ENCODE data around the gene RHBDF2.

DNA sequence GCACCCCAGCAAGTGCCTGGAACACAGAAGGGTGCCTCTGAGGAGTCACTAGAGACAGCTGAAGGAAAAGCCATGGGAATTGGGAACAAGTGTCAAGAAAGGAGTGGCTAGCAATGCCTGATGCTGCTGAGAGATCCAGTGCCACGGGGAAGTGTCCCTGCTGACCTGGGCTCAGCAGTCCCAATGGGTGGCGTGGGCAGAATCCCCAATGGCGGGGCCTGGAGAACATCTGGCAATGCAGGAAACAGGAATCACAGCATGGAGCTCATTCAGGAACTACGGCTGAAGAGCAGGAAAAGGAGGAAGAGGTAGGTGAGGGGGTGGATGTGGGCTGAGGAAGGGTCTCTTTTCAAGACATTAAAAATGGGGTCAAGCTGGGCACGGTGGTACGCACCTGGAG lies 78.4 kb downstream of the RHBDF2 start:
- TF ChIP-seq, protein P1, sequence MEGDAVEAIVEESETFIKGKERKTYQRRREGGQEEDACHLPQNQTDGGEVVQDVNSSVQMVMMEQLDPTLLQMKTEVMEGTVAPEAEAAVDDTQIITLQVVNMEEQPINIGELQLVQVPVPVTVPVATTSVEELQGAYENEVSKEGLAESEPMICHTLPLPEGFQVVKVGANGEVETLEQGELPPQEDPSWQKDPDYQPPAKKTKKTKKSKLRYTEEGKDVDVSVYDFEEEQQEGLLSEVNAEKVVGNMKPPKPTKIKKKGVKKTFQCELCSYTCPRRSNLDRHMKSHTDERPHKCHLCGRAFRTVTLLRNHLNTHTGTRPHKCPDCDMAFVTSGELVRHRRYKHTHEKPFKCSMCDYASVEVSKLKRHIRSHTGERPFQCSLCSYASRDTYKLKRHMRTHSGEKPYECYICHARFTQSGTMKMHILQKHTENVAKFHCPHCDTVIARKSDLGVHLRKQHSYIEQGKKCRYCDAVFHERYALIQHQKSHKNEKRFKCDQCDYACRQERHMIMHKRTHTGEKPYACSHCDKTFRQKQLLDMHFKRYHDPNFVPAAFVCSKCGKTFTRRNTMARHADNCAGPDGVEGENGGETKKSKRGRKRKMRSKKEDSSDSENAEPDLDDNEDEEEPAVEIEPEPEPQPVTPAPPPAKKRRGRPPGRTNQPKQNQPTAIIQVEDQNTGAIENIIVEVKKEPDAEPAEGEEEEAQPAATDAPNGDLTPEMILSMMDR (conservative IDR thresholded peaks at IDR 0.05; ENCODE audit: low read depth, low read length), result no peak
- no peak for TF ChIP-seq EZH2phosphoT487 (IDR thresholded peaks at IDR 0.05; ENCODE audit: borderline replicate concordance, low read length)
